ENCODE measurements around the gene ROR2.
"Not testable (repeated sequence)": the region's sequence is repeated elsewhere in the genome, so short reads cannot be mapped to it uniquely, and the experiment has no call there.

ROR2 gene

DNA sequence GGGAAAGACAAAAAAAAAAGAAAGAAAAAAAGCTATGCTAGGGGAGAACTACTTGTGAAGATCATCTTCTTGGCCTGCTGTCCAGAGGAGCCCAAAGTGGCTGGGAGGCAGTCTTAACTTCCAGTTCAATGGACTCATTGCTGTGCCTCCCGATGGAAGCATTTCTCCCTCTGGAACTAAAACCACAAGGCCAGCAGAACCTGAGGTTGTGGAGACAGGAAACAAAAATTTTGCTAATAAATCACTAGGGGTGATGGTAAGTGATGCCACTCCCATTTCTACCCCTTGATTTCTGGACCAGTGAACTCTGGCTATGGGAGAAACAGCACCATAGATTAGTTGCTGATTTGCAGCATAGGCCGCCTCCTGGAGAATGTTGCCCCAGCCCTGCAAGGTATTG, 402.9 kb downstream of the ROR2 start:
- no peak for DNase-seq

DNA sequence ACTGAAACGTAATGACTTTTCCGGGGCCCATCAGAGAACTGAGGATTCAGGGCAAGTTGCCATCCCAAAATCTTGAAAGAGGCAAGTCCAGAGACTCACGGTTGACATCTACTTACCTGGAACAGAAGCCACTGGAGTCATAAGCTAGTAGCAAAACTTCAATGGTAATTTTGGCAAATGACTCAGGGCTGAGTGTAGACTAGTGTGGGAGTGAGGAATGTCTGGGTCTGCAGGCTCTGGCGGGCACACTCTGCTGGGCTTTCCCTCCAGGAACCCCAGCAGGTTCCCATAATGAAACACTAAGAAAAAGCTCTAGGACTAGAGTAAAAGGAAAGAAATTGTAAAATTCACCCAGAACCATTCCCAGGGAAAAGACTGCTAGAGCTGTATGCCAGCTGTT, 403.5 kb downstream of the ROR2 start:
- no peak for DNase-seq

DNA sequence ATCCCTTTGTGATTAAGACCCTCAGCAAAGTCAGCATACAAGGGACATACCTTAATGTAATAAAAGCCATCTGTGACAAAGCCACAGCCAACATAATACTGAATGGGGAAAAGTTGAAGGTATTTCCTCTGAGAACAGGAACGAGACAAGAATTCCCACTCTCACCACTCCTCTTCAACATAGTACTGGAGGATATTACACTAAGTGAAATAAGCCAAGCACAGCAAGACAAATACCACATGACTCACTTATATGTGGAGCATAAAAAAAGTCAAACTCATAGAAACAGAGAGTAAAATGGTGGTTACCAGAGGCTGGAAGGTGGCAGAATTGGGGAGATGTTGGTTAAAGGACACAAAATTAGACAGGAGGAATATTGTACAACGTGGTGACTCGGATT, 408.3 kb downstream of the ROR2 start:
- DNase-seq: no peak

DNA sequence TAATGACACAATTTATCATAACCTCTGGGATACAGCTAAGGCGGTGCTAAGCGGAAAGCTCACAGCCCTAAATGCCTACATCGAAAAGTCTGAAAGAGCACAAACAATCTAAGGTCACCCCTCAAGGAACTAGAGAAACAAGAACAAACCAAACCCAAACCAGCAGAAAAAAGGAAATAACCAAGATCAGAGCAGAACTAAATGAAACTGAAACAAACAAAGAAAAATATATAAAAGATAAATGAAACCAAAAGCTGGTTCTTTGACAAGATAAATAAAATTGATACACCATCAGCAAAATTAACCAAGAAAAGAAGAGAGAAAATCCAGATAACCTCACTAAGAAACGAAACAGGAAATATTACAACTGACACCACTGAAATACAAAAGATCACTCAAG, 409.5 kb downstream of the ROR2 start:
- DNase-seq: not testable (repeated sequence)

DNA sequence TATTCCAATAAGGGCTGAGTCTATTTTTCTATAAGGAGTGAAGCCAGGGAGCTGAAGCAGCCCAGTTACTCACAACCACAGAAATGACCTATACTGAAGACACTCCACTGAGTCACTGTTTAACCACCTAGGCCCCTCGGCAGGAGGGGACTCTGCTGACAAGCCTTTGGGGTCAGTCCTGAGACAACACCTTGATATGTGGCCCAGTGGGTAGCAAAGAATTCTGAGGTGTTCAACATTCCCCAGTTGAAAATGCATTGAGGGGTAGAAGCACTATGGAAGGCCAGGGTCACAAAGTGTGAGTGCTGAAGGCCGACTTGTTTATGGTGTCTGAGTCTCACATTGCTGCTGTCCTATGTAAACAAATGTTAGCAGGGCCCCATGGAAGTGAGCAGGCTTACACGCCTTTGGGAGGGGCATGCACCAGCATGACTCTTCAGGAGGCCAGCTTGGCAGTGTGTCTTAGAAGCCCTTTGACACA, 413.8 kb downstream of the ROR2 start:
- no peak for DNase-seq

DNA sequence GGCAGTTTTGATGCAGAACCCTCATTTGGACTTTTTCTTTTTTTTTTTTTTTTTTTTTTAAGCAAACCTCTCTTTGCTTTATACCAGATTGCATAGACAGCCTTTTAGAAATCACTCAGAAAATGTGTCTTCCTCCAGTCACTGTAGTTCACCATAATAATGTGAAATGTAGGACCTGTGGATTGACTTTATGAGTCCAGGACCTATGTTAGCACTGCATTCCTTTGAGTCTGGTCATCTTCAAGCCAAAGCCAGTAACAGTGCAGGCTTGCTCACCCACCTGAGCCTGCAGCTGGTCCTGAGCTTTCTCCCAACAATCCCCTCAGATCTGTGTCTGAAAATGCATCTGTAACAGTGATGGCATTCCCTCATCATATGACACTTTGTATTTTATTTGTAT, 415.7 kb downstream of the ROR2 start:
- no peak for DNase-seq

DNA sequence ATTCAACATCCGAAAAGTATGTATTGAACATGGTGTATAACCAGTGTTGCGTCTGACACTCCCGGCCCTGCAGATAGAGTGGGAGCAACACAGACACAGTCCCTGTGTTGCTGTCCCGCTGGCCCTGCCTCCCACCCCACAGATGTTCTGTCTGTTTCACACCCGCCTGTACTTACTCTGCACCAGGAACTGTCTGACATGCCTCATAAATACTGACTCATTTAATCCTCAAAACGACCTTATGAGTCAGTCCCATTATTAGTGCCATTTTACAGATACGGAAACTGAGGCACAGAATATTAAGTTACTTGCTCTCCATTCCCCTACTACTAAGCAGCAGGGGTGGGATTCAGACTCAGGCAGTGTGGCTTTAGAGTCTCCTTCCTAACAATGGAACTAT, 416.6 kb downstream of the ROR2 start:
- no peak for DNase-seq

DNA sequence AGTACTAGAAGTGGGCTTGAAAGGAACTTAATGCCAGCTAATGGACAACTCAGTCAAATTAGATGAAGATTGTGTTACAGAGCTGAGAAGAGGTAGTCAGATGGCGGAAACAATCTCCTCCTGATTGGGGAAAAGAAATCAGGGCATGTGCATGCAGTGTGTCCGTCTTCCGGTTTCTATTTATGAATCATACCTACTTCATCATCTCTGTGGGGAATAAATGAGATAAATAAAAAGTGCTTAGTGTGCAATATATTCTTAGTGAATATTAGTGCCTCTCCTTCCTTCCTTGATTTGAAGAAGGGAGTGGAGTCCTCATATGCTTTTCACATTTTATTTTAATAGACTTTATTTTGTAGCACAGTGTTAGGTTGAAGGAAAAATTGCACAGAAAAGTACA, 417.7 kb downstream of the ROR2 start:
- no peak for DNase-seq

DNA sequence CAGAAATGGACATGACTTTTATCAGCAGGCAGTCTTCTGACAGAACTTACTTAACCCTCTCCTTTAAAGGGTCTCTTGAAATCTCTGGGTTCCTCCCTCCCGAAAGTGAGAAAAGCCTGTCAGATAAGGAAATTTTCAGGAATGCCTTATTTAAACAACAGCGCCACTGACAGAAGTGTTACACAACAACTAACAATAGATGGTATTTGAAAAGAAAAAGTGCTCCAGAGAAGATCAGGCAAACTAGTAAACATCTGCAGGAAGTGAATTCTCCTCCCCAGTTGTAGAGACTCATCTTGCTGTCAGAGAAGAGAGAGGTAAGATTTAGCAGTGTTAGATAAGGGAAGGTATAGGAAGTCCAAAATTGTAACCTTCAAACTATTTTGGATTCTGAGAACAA, 419.2 kb downstream of the ROR2 start:
- DNase-seq: no peak

DNA sequence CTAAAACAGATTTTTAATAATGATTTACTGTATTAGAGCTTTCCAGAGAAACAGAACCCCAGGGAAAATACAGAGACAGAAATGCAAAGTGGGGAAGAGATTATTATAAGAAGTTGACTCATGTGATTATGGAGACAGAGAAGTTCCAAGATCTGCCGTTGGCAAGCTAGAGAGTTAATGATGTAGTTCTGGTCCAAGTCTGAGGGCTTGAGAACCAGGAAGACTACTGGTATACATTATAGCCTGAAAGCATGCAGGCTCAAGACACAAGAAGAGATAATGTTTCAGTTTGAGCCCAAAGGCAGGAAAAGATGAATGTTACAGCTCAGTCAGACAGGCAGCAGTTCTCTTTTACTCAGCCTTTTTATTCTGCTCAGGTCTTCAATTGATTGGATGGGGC, 427.5 kb downstream of the ROR2 start:
- no peak for DNase-seq

DNA sequence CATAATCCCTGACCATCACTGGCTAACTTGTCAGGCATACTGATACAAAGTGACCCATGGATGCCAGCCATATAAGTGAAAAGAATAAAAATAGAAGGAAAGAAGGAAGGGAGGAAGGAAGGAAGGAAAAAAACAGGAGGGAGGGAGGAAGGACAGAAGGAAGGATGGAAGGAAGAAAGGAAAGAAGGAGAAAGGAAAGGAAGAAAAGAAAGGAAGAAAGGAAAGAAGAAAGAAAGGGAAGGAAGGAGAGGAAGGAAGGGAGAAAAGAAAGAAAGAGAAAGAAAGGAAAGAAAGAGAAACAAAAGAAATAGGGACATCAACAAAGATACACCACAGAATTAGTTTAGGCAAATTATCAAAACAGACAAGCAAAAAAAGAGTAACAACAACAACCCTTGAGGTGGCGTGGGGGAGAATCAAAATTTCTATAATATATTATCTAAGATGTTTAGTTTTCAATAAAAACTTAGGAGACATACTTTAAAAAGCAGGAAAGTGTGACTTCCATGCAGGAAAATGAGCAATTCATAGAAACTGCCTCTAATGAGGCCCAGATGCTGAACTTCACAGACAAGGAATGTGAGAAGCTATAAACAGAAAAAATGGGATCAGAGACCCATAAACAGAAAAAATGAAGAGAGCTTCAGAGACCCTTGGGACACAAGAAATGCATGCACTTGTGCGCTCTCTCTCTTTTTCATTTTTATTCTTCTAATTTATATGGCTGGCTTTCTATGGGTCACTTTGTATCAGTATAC, 430.3 kb downstream of the ROR2 start:
- DNase-seq: no peak

DNA sequence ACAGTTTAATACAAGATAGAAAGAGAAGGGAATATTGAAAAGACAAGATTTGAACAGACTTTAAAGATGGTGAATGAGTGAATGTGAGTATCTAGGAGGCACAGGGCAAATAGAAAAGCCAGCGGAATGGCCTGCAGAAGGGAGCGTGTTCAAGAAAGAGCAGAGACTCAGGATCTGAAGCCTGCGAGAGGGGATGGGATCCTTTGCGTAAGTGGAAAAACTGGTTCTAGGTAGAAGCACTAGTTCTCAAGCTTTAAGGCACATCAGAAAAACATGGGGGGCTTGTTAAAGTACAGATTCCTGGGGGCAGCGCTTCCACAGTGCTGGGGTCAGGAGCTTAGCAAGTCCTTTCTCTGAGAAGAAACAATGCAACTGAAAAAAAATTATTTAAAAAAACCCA, 431.6 kb downstream of the ROR2 start:
- no peak for DNase-seq

DNA sequence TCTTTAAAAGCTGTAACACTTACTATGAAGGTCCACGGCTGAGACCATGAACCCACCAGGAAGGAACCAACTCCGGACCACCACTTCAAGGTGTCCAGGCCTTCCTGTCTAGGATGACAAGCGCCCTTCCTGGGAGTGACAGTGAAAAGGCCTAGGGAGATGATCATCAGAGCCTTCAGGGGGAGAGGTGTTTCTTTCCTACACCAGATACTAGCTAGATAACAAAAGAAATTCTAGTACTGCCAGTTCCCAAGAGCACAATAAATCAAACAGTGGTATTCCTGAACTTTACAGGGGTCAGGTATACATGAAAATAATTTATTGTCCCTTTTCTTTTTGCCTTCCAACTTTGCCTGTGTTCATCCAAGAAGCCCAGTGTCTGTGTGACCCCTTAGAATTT, 432.2 kb downstream of the ROR2 start:
- no peak for DNase-seq

DNA sequence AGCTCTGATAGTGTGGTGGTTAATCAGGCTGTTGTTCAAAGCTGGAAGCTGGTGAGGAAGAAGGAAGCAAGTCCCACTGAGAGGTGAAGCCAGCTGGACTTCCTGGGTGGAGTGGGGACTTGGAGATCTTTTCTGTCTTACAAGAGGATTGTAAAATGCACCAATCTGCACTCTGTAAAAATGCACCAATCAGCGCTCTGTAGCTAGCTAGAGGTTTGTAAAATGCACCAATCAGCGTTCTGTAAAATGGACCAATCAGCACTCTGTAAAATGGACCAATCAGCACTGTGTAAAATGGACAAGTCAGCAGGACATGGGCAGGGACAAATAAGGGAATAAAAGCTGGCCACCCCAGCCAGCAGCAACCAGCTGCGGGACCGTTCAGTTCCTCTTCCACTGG, 432.7 kb downstream of the ROR2 start:
- not testable (repeated sequence) for DNase-seq

DNA sequence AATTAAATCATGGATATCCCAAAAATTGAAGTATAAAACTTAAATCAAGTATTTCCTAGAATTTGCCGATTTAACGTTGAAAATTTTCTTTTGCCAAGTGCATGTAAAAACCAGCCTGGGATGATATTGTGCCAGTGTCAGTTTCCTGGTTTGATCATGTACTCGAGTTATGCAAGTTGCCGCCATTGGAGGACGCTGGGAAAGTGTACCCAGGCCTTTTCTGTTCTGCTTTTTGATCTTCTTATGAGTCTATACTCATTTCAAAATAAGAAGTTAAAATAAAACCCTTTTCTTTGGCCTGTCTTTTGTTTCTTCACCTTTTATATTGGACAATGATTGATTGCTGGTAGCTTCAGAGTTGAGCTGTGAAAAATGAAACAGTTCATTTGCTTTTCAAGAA, 433.3 kb downstream of the ROR2 start:
- no peak for DNase-seq

DNA sequence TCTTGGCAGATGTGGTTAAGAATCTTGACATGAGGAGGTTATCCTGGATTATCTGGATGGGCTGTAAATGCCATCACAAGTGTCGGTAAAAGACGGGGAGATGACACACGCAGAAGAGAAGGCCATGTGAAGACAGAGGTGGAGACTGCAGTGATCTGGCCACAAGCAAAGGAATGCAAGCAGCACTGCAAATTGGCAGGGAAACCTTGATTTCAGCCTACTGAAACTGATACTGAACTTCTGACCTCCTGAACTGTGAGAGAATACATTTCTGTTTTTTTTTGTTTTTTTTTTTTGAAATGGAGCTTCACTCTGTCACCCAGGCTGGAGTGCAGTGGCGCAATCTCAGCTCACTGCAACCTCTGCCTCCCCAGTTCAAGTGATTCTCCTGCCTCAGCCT, 433.9 kb downstream of the ROR2 start:
- DNase-seq: no peak

DNA sequence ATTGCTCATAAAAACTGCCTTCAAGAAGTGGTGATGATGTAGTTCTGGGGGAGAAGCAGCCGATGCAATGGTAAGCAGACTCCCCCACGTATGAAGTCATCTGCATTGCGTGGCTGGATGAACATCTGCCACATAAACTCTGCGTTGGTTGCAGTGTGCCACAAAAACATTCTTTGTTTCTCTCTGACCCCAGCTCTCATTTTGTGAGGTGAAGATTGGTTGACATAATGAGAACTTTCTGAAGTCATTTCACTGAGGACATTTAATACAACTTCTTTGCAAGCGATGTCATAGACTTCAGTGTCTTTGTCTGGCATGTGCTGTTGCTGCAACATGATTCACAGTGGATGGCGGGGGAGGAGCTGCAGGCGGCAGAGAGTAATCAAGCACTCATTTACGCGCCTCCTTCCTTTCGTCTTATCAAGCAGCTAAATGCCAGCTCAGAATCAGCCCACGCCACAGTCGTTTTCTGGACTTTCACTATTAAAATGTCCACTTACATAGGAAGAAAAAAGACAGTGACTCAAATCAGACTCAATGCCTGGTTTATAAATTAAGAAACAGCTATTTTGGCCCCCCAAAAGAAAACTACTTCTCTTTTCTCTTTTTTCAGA, 434.8 kb downstream of the ROR2 start:
- no peak for DNase-seq
